ENCODE data around the gene PFKP.

Gene PFKP

GRCh38 chr10:3136763-3137611 lies 69.6 kb downstream of the PFKP start:
- DNase-seq = no peak

- no peak for DNase-seq
Measured at GRCh38 chr10:3137958-3138726, 70.8 kb downstream of the PFKP start.

DNA sequence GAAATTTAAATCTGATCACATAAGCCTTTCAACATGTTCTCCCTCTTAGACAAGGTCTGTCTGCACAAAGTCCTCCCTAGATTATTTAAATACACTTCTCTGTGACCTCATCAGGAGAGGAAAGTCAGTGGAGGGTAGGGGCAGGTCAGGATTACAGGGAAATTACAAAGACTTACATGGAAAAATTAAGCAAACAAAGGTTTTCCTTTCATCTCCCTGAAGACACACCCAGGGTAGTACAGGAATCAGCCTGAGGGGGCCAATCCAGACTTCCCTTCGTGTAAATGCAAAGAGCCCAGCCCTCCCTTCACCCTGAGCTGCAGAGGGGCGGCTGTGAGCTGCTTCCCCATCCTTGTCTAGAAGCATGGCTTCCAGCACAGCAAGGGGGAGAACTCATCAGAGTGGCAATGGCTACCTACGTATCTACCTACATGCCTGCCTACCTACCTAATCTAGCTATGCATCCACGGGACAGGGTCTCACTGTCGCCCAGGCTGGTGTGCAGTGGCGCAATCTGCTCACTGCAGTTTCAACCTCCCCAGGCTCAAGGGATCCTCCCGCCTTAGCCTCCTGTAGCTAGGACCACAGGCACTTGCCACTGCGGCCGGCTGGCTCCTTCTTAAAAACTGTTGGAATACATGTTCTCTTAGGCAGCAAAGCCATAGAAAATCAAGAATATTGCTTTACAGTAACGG lies 72.0 kb downstream of the PFKP start:
- DNase-seq = peak; percentile 3

- DNase-seq = no peak
Measured at GRCh38 chr10:3140280-3140679, 72.9 kb downstream of the PFKP start.

GRCh38 chr10:3141351-3142005 lies 74.1 kb downstream of the PFKP start:
- no peak for DNase-seq

- no peak for DNase-seq
Measured at GRCh38 chr10:3142146-3142875, 75.0 kb downstream of the PFKP start.

DNA sequence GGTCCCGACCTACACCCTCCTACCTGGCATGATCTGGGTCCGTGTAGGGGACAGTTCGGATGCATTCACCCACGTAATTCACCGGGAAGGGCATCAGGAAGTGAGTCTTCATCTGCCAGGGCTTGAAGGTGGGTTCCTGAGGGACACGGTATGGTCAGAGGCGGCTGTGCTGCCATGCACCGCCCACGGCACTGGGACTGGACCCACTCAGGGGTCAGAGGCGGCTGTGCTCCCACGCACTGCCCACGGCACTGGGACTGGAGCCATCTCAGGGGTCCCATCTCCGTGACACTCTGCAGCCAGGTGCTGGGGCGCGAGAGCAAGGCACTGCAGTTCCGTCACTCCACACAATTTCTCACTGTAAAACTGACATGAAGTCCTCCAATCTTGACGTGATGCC lies 76.0 kb downstream of the PFKP start:
- no peak for DNase-seq

GRCh38 chr10:3143791-3144434 lies 76.6 kb downstream of the PFKP start:
- no peak for DNase-seq

- DNase-seq = no peak
Measured at GRCh38 chr10:3145366-3145765, 78.0 kb downstream of the PFKP start.

DNA sequence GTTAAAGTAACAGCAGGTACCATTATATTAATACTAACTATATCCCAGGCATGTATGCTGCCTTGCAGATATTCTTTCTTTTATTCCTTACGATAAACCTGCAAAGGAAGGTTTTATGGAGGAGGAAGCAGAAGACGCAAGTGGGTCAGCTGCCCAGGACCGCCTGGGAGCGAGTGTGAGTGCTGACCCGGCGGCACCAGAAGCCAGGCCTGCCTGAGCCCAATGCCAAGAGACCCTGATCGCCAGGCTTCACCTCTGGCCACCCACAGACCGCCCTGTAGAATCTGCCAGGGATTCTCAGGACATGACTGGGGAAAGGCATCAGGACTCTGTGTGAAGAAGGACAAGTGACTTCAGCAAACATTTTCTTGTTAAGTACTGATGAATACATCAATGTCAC lies 78.9 kb downstream of the PFKP start:
- no peak for DNase-seq

DNA sequence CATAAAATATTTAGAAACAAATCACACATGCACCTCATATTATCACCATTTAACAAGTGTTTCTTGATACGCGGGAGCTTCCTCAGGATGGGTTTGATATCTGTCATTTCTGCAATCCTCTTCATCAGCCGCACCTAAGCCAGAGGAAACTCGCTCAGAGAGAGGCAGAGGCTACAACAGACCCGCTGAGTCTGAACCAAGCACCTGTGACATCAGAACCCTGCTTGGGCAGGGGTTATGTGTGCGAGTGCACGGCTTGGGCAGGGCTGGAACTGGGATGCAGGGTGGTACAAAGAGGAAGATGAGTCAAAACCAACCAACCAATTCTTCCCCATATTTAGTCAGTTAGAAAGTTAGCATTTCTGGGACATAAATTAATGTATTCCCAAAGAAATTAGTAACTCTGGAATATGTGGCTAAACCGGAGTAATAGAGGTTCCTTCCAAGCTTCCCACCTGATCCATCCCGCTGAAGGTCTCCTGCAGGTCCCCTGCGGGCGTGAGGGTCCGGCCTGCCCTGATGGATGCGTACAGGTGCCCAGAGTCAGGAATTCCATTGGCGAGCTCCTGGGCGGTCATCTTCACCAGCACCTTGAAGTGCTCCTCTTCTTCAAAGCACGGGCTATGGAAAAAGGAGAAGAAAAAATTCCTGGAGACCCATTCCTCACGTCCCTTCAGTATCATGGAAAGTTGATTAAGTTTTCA lies 79.9 kb downstream of the PFKP start:
- no peak for DNase-seq

- DNase-seq = no peak
Measured at GRCh38 chr10:3148041-3148440, 80.7 kb downstream of the PFKP start.

- DNase-seq = no peak
Measured at GRCh38 chr10:3148994-3149393, 81.6 kb downstream of the PFKP start.

- no peak for DNase-seq
Measured at GRCh38 chr10:3149918-3150317, 82.6 kb downstream of the PFKP start.

DNA sequence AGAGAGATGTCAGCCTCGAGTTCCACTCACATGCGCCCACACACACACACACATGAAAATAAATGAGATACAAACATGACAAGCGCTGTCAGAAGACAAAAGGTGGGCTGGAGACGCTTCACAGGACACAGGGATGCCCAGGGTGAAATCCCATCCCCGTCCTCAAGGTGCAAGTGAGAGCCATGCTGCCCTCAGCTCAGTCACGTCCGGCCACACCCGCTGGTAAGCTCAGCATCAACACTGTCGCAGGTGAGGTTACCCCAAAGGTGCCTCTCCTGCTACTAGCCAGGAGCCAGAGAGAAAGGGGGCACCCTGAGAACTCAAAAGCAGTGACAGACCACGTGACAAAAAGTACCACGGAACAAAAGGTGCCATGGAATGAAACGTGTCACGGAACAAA lies 83.0 kb downstream of the PFKP start:
- no peak for DNase-seq

- no peak for DNase-seq
Measured at GRCh38 chr10:3150961-3151360, 83.6 kb downstream of the PFKP start.

DNA sequence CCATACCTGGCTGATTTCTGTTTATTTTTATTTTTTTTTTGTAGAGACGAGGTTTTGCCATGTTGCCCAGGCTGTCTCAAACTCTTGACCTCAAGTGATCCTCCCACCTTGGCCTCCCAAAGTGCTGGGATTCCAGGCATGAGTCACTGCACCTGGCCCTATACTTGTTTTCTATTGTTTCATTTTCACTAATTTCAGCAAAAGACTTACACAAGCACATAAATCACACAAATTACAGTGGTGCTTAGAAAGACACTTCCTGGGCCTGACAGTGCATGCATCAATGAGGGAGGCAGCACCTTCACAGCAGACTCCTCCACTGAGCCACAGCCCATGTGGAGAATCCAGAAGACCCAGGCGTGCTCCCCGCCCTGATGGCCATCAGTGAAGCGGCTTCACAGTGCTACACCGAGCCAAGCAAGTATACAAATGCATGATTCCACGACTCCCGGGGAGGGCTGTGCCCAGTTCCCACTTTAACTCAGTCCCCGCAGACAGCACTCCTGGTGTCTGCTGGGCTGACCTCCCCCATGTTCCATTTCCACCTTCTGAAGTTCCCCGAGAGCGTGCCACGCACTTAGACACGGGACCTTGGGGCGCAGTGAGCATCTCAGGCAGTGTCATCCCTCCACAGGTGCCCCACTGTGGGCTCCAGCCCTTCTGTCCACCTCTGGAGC lies 84.7 kb downstream of the PFKP start:
- DNase-seq = peak; percentile 59

GRCh38 chr10:3152566-3152935 lies 85.2 kb downstream of the PFKP start:
- no peak for DNase-seq

- DNase-seq = no peak
Measured at GRCh38 chr10:3154666-3155065, 87.3 kb downstream of the PFKP start.

GRCh38 chr10:3159152-3159551 lies 91.8 kb downstream of the PFKP start:
- DNase-seq = no peak

DNA sequence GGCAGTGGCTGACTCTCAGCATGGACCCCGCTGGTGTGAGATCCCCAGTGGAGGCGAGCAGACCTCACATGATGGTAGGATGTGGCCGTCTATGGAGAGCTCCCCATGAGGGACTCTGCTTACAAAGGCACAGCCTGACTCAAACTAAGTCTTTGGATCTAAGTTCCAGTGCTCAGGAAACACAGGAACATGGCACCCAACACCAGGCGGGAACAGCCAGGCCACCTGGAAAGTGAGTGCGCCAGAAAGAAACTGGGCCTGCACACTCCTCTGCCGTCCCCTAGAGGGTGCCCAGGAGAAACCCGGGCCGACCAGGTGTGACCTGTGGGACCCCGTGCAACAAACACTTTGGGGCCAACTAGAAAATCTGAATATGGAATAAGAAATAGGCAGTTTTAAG lies 95.2 kb downstream of the PFKP start:
- DNase-seq = no peak

All from NCI-H69 (cell line).